ENCODE measurements around the gene ZEB2. TPM values are rescaled to one million over a fixed set of nuclear protein-coding genes. Genes with fewer than 3 reads are reported as not detected.

Gene ZEB2
- total and polyA plus RNA-seq, 2 donors (not counting 3 experiments of a cell fraction or from before 2014, with no cell fraction given): 17.9 to 49.6 TPM

DNA sequence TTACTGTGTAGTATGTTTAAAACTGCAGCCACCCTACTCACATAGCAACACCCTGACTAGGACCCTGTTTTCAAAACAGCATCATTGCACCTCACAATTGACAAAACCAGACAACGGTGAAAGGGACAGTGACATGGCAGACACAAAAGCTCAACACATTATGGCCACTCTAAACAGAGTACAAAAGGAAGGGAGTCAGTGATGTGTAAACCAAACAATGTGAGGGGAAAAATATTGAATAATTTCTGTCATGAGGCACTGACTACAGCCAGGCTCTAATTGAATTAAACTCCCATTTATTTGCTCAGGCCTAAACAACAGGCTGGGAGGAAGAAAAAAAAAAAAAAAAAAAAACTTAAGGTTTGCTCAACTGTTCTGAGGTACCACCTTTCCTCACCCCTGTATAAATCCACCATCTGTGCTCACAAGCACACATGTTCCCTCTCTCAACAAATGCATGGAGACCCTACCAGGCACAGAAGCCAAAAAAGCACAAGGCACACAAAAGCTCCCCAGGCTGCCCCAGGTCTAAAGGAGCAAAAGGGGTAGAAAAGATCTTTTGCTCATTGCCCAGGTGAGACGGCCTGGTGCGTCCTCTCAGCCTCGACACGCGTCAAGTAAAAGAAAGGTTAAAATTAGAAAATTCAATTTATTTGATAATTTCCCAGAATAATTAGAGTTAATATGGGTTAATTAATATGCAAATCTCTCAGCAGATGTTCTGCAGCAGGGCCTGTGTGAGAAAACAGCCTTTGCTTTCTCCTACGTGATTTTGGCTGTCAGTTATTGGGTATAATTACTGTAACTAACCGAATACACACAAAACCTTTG, 80.9 kb downstream of the ZEB2 start:
- no peak for DNase-seq (ENCODE audit: low read depth, low spot score)
- Histone ChIP-seq H3K36me3 (ENCODE audit: control insufficient read depth in 2 of 2, extremely low read depth in 1 of 2, insufficient read depth in 2 of 2, low read length in 2 of 2) (peaks cover 0 to 2% of the 10 kb centered on the region in 2 experiments), H3K4me2 (ENCODE audit: insufficient read depth, low read length) (no peak overlapping the region), H2AFZ (ENCODE audit: low read depth, low read length) (no peak overlapping the region), H3K27me3 (ENCODE audit: control insufficient read depth in 2 of 2, insufficient read depth in 2 of 2, low read length in 2 of 2) (no peaks in the 10 kb centered on the region), H4K20me1 (replicated peaks; ENCODE audit: control insufficient read depth, extremely low read depth, insufficient read depth, low read length) (no peaks in the 10 kb centered on the region), H3K9me1 (replicated peaks; ENCODE audit: control insufficient read depth, extremely low read depth, insufficient read depth, low read length) (no peaks in the 10 kb centered on the region), H3K4me3 (replicated peaks in 1 of 3; ENCODE audit: insufficient read depth in 1 of 3, low read depth in 1 of 3, low read length in 3 of 3) (no peak overlapping the region), H3K9me3 (replicated peaks; ENCODE audit: control insufficient read depth, insufficient read depth, low read length) (no peaks in the 10 kb centered on the region), H3K9ac (replicated peaks; ENCODE audit: extremely low read depth, insufficient read depth, low read length) (no peak overlapping the region), H3K4me1 (ENCODE audit: control insufficient read depth, extremely low read depth, insufficient read depth, low read length) (peaks cover 12% of the 10 kb centered on the region), H3K27ac (ENCODE audit: insufficient read depth, low read depth, low read length) (no peak overlapping the region), H3K79me2 (ENCODE audit: control insufficient read depth, insufficient read depth, low read length) (peaks cover 21% of the 10 kb centered on the region)
- FAIRE-seq: no peak
- POLR2A ChIA-PET: no interaction called here
- TF ChIP-seq GATA2 (IDR thresholded peaks at IDR 0.05; ENCODE audit: insufficient read depth, insufficient read length, low read depth, low read length) (no peak), FOS (IDR thresholded peaks at IDR 0.05; ENCODE audit: borderline replicate concordance, insufficient read depth, low read length) (no peak), MAX (IDR thresholded peaks at IDR 0.05; ENCODE audit: insufficient read depth, insufficient read length) (no peak), MYC (IDR thresholded peaks at IDR 0.05; ENCODE audit: low read depth, low read length) (no peak), POLR2AphosphoS5 (IDR thresholded peaks at IDR 0.05; ENCODE audit: insufficient read depth, low read depth, low read length) (no peak), EZH2 (IDR thresholded peaks at IDR 0.05; ENCODE audit: borderline replicate concordance, low read depth, low read length, severe bottlenecking) (no peak), POLR2A (IDR thresholded peaks at IDR 0.05; ENCODE audit: low read depth, low read length) (no peak), JUN (IDR thresholded peaks at IDR 0.05; ENCODE audit: borderline replicate concordance, insufficient read depth, insufficient read length, low read depth) (no peak)
- TF ChIP-seq, protein P1, sequence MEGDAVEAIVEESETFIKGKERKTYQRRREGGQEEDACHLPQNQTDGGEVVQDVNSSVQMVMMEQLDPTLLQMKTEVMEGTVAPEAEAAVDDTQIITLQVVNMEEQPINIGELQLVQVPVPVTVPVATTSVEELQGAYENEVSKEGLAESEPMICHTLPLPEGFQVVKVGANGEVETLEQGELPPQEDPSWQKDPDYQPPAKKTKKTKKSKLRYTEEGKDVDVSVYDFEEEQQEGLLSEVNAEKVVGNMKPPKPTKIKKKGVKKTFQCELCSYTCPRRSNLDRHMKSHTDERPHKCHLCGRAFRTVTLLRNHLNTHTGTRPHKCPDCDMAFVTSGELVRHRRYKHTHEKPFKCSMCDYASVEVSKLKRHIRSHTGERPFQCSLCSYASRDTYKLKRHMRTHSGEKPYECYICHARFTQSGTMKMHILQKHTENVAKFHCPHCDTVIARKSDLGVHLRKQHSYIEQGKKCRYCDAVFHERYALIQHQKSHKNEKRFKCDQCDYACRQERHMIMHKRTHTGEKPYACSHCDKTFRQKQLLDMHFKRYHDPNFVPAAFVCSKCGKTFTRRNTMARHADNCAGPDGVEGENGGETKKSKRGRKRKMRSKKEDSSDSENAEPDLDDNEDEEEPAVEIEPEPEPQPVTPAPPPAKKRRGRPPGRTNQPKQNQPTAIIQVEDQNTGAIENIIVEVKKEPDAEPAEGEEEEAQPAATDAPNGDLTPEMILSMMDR (IDR thresholded peaks at IDR 0.05; ENCODE audit: extremely low read depth in 1 of 2, insufficient read depth in 1 of 2, low read depth in 1 of 2, low read length in 2 of 2): no peak
- CTCF ChIA-PET: interaction anchor here (0.8 to 4.4 kb wide), 2 partner anchors 11 to 18 kb away, joined by 3 to 29 read pairs; no protein-coding TSS in a partner anchor
- dilution Hi-C loops (cut with MboI; ENCODE audit: extremely low pct_ligation_motif_present, low sequenced_read_pairs): no loop called here
- no TSS peak for BruUV-seq (replicated peaks)
- intact Hi-C loops (cut with micrococcal nuclease): no loop called here

Data from endothelial cell of umbilical vein (primary cell).